B cell (primary cell): ENCODE measurements around the gene ANKS1B. TPM values are rescaled to one million over a fixed set of nuclear protein-coding genes. Genes with fewer than 3 reads are reported as not detected.

Source experiments
- ATAC-seq: fragments of 200-7000 bp; cut with Tn5 transposase; one replicate; pipeline ENCODE4 v1.10.0; 2021; ENCODE audit warnings: low read depth, mild to moderate bottlenecking, moderate number of reproducible peaks, moderate library complexity
- CTCF ChIA-PET: fragments of 350-600 bp; sonication (Branson Sonifier 250); formaldehyde crosslinking; loops from one replicate; lab custom pipeline; 2021; ENCODE audit warnings: antibody characterized with exemption, inconsistent platforms; lab: Charles Lee
- POLR2A ChIA-PET: fragments of 350-600 bp; sonication (Branson Sonifier 250); formaldehyde crosslinking; loops from one replicate; lab custom pipeline; 2021; ENCODE audit warnings: antibody characterized with exemption; lab: Charles Lee
- DNase-seq: peaks from one replicate; pipeline ENCODE4 v3.0.0; 2013
- H2AFZ ChIP-seq: 2 replicates; pipeline ENCODE4 v1.6.1; 2012; ENCODE audit warnings: mild to moderate bottlenecking, low read depth, low read length; ENCODE audit not compliant: insufficient read depth, poor library complexity, severe bottlenecking
- H3K27ac ChIP-seq, 2 donors: 1 replicate in 1 of 2; 2 replicates in 1 of 2; pipeline ENCODE4 v1.5.1; 2012 to 2013; ENCODE audit warnings: low read length in 2 of 2, mild to moderate bottlenecking in 2 of 2, moderate library complexity in 1 of 2
- H3K27me3 ChIP-seq, 4 experiments: fragments of 200-600 bp in 1 of 4; sonication (generic) in 1 of 4; replicated peaks in 1 of 4; 1 replicate in 2 of 4; 2 replicates in 2 of 4; pipeline versions ENCODE4 v1.6.1 to v1.7.0; 2013 to 2016; ENCODE audit warnings: low read length in 3 of 4, mild to moderate bottlenecking in 2 of 4, mixed read lengths in 1 of 4, moderate library complexity in 1 of 4; ENCODE audit not compliant: insufficient read depth in 4 of 4, control insufficient read depth in 3 of 4; ENCODE audit errors: control extremely low read depth in 1 of 4
- H3K36me3 ChIP-seq, 2 experiments: replicated peaks in 1 of 2; 1 replicate in 1 of 2; 2 replicates in 1 of 2; pipeline versions ENCODE4 v1.6.1 to v1.7.1; 2013; ENCODE audit warnings: low read length in 1 of 2; ENCODE audit not compliant: insufficient read depth in 2 of 2, control insufficient read depth in 1 of 2; ENCODE audit errors: control extremely low read depth in 1 of 2, extremely low read depth in 1 of 2
- H3K4me1 ChIP-seq, 2 donors: fragments of 200-600 bp in 1 of 2; sonication (generic) in 1 of 2; 1 replicate in 1 of 2; 2 replicates in 1 of 2; pipeline versions ENCODE4 v1.5.1 to v1.6.1; 2013 to 2017; ENCODE audit warnings: low read length in 2 of 2; ENCODE audit not compliant: control insufficient read depth in 2 of 2, insufficient read depth in 2 of 2
- H3K4me2 ChIP-seq: replicated peaks from 2 replicates; pipeline ENCODE3; 2012; ENCODE audit warnings: mild to moderate bottlenecking, low read depth, low read length; ENCODE audit not compliant: poor library complexity, severe bottlenecking
- H3K4me3 ChIP-seq, 5 experiments: fragments of 200-600 bp in 1 of 5; sonication (generic) in 1 of 5; 1 replicate in 3 of 5; 2 replicates in 2 of 5; pipeline versions ENCODE4 v1.5.1 to v1.7.0; 2011 to 2016; ENCODE audit warnings: low read length in 4 of 5, mild to moderate bottlenecking in 4 of 5, low read depth in 2 of 5, control low read depth in 1 of 5, moderate library complexity in 1 of 5; ENCODE audit not compliant: insufficient read depth in 1 of 5; ENCODE audit errors: control extremely low read depth in 1 of 5, extremely low read depth in 1 of 5
- H3K79me2 ChIP-seq: fragments of 200-600 bp; sonication (generic); one replicate; pipeline ENCODE4 v1.6.0; 2016; ENCODE audit warnings: low read length; ENCODE audit not compliant: control insufficient read depth, insufficient read depth
- H3K9ac ChIP-seq: fragments of 200-600 bp; sonication (generic); 2 replicates; pipeline ENCODE4 v1.6.1; 2017; ENCODE audit warnings: mild to moderate bottlenecking, low read length, moderate library complexity
- H3K9me3 ChIP-seq, 3 donors: one replicate each; pipeline versions ENCODE4 v1.6.1 to v1.7.1; 2013; ENCODE audit warnings: low read length in 2 of 3; ENCODE audit not compliant: control insufficient read depth in 2 of 3, insufficient read depth in 1 of 3; ENCODE audit errors: control extremely low read depth in 1 of 3
- H4K20me1 ChIP-seq: 2 replicates; pipeline ENCODE4 v1.6.0; 2012; ENCODE audit warnings: mild to moderate bottlenecking, low read length; ENCODE audit not compliant: insufficient read depth, control insufficient read depth, poor library complexity, severe bottlenecking
- H3K27ac Mint-ChIP-seq: one replicate; pipeline ENCODE4 v1.8.0; 2021; ENCODE audit warnings: mixed read lengths
- H3K27me3 Mint-ChIP-seq: one replicate; pipeline ENCODE4 v1.8.0; 2021; ENCODE audit warnings: mixed read lengths
- H3K4me1 Mint-ChIP-seq: one replicate; pipeline ENCODE4 v1.8.0; 2021; ENCODE audit warnings: mixed read lengths
- H3K4me3 Mint-ChIP-seq: one replicate; pipeline ENCODE4 v1.8.0; 2021; ENCODE audit warnings: mixed read lengths
- H3K9me3 Mint-ChIP-seq: one replicate; pipeline ENCODE4 v1.8.0; 2022; ENCODE audit warnings: mixed read lengths; ENCODE audit not compliant: insufficient read depth
- CTCF ChIP-seq: fragments of 200-600 bp; IDR thresholded peaks from one replicate; pipeline ENCODE4 v1.8.0; 2022; ENCODE audit warnings: antibody characterized with exemption, mild to moderate bottlenecking
- EZH2 ChIP-seq: IDR thresholded peaks from 2 replicates; pipeline ENCODE4 v1.6.1; 2012; ENCODE audit warnings: borderline replicate concordance, low read depth, mild to moderate bottlenecking, moderate library complexity, low read length; ENCODE audit not compliant: insufficient read depth, poor library complexity, severe bottlenecking
- intact Hi-C: fragments of 100-400 bp; cut with micrococcal nuclease; formaldehyde crosslinking; loops from one replicate; pipeline ENCODE4 v1.10.0; 2022
- polyA plus RNA-seq: library from polyadenylated mRNA; depleted of rRNA; stranded (reverse); fragments of >200 nt; gene quantifications from 2 replicates; pipeline ENCODE4 v1.2.3, GENCODE V29; 2012
- total RNA-seq, 2 donors: library from RNA; stranded (reverse); fragments of 120-200 nt in 1 of 2; gene quantifications; 1 replicate in 1 of 2; 2 replicates in 1 of 2; pipeline versions ENCODE4 v1.2.3 to v1.2.4, GENCODE V29; 2013 to 2022

The ANKS1B gene
- total and polyA plus RNA-seq, 2 donors (not counting 1 experiment from before 2014, with no cell fraction given): not detected

GRCh38 chr12:98970950-98971349 lies 1013.8 kb downstream of the ANKS1B start:
- H3K27ac Mint-ChIP-seq: no peak overlapping the region
- H3K4me3 Mint-ChIP-seq: no peak overlapping the region
- no peaks in the 10 kb centered on the region for H3K9me3 Mint-ChIP-seq
- no peaks in the 10 kb centered on the region for H3K4me1 Mint-ChIP-seq
- no peaks in the 10 kb centered on the region for H3K9me3 ChIP-seq
- CTCF ChIA-PET: no interaction called here
- no peak overlapping the region for H3K4me2 ChIP-seq
- no peaks in the 10 kb centered on the region for H3K79me2 ChIP-seq
- TF ChIP-seq EZH2 (no peak), CTCF (no peak)
- no peaks in the 10 kb centered on the region for H3K27me3 ChIP-seq
- peaks cover 3% of the 10 kb centered on the region for H3K27me3 Mint-ChIP-seq
- no peaks in the 10 kb centered on the region for H3K36me3 ChIP-seq
- no peaks in the 10 kb centered on the region for H4K20me1 ChIP-seq
- POLR2A ChIA-PET: no interaction called here
- no peak overlapping the region for H3K4me3 ChIP-seq
- H3K9ac ChIP-seq: no peak overlapping the region
- intact Hi-C loops: no loop called here
- no peak overlapping the region for H2AFZ ChIP-seq
- H3K27ac ChIP-seq: no peak overlapping the region
- no peaks in the 10 kb centered on the region for H3K4me1 ChIP-seq
- ATAC-seq: no peak
- DNase-seq: no peak

GRCh38 chr12:98970210-98970609 lies 1014.5 kb downstream of the ANKS1B start:
- Mint-ChIP-seq H3K27ac (no peak overlapping the region), H3K9me3 (no peaks in the 10 kb centered on the region), H3K4me1 (no peaks in the 10 kb centered on the region), H3K27me3 (peaks cover 3% of the 10 kb centered on the region), H3K4me3 (no peak overlapping the region)
- no peaks in the 10 kb centered on the region for H3K9me3 ChIP-seq
- no peaks in the 10 kb centered on the region for H4K20me1 ChIP-seq
- H3K79me2 ChIP-seq: no peaks in the 10 kb centered on the region
- TF ChIP-seq EZH2 (no peak), CTCF (no peak)
- no peaks in the 10 kb centered on the region for H3K4me1 ChIP-seq
- DNase-seq: no peak
- H3K27ac ChIP-seq: no peak overlapping the region
- ATAC-seq: no peak
- H3K27me3 ChIP-seq: no peaks in the 10 kb centered on the region
- H3K36me3 ChIP-seq: no peaks in the 10 kb centered on the region
- intact Hi-C loops: no loop called here
- CTCF ChIA-PET: no interaction called here
- no peak overlapping the region for H3K4me3 ChIP-seq
- POLR2A ChIA-PET: no interaction called here
- H3K9ac ChIP-seq: no peak overlapping the region
- H2AFZ ChIP-seq: no peak overlapping the region
- H3K4me2 ChIP-seq: no peak overlapping the region
